HG03571 (cell line): ENCODE measurements around the gene SLC12A2.

Source experiments
- ATAC-seq: cut with Tn5 transposase; IDR thresholded peaks from one replicate; pipeline ENCODE4 v1.9.1; 2021; ENCODE audit not compliant: unreplicated experiment

The SLC12A2 gene

GRCh38 chr5:128216860-128217531 is 133.4 kb downstream of the SLC12A2 start:
- ATAC-seq: no peak

- ATAC-seq: no peak
Measured at GRCh38 chr5:128220841-128221240, 137.3 kb downstream of the SLC12A2 start.

DNA sequence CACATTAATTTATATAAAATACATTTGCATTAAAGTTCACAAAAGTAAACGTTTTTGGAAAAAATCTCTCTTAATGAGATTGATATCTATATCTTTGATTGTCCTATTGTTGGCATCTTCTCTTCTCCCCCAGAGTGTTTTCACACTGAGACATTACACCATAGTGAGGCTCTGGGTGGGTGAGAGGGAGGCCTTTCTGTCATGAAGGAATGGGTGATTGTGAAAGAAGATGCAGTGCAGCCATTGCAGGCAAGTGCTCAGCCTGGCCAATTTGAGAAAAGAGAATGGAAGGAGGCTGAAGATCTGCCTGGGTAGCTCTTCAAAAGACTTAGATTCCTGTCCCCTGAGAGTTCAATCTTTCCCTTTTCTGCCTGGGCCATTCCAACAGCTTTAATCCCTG is 140.8 kb downstream of the SLC12A2 start:
- no peak for ATAC-seq

DNA sequence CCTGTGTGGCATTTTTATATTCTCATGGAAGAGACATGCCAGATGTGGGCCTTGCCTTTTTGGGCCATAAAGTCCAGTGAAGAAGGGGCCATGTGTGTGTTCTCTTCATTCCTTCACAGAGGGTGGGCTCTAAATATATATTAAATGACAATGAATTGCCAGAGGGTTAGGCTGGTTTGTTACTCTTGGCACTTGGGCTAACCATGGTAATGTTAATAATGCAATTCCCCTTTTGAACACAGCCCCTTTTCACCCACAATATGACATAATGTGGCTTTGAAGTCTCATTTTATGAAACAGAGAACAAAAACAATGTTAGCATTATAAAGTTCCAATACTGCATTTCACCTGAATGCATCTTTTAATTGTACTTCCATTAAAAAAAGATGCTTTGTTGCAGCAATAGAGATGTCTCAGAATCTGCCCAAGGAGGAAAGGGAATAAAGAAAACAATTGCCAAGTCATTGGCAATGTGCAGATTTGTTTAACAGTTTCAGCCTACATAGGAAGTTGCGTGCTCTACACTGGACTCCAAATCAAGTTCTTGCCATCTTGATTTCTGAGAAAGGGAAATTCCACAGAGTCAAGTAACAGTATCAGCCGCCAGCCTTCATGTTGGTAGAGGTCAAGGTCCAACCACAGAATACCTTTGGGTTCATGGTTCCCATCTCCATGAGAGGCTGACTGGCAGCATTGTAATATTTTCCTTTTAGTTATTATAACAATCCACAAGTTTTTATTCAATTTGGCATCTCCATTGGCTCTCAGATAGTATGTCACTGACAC is 141.9 kb downstream of the SLC12A2 start:
- no peak for ATAC-seq

DNA sequence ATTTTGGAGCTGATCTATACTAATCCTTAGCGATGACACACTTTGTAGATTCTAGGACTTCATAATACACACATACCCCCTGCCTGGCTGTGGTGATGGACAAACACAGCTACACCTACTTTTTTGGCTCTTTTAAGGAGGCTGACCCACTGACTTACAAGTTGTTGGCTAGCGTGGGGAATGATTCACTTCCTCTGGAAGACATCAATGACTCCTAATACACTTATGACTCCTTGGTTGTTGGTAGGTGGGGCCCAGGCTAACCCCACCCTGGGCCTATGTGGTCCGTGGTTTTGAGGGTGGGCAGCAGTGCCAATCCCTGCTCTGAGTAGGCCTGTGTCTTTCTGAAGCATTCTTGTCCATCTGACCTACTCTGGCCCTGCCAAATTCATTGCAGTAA is 144.4 kb downstream of the SLC12A2 start:
- ATAC-seq: no peak

GRCh38 chr5:128228521-128228920 is 145.0 kb downstream of the SLC12A2 start:
- ATAC-seq: no peak

GRCh38 chr5:128234928-128235641 is 151.5 kb downstream of the SLC12A2 start:
- ATAC-seq: no peak

DNA sequence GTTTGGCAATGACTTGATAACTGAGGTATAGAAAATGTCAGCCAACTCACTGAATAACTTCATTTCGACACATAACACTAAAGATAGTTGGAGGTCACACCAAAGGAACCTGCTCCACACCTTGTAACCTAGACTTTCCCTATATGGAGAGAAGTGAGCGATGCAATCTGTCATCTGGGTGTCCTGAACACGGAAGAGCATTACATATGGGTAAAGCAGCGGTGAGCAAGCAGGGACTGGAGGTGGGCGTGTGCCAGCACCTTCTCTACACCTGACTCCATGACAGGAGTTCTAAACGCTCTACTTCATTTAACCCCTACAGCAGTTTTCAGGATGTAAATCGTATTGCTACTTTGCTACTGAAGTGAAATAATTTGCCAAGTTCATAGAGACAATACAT is 152.8 kb downstream of the SLC12A2 start:
- no peak for ATAC-seq

GRCh38 chr5:128237000-128237399 is 153.4 kb downstream of the SLC12A2 start:
- ATAC-seq: no peak

- ATAC-seq: no peak
Measured at GRCh38 chr5:128237546-128237945, 154.0 kb downstream of the SLC12A2 start.
